Stimulated activated CD4-positive, alpha-beta T cell treated with anti-CD3 and anti-CD28 coated beads, Interleukin-1b, Interleukin-23, amount 100 ng/mL, for 4 hours (primary cell): Measurements from ENCODE around the gene TJAP1.
"Not testable (repeated sequence)": the region's sequence is repeated elsewhere in the genome, so short reads cannot be mapped to it uniquely, and the experiment has no call there.

ENCODE experiments used
- DNase-seq, 2 donors: peaks; one replicate each; pipeline ENCODE4 v3.0.0-alpha.2; 2020; ENCODE audit warnings: low read depth in 2 of 2

Gene TJAP1

DNA sequence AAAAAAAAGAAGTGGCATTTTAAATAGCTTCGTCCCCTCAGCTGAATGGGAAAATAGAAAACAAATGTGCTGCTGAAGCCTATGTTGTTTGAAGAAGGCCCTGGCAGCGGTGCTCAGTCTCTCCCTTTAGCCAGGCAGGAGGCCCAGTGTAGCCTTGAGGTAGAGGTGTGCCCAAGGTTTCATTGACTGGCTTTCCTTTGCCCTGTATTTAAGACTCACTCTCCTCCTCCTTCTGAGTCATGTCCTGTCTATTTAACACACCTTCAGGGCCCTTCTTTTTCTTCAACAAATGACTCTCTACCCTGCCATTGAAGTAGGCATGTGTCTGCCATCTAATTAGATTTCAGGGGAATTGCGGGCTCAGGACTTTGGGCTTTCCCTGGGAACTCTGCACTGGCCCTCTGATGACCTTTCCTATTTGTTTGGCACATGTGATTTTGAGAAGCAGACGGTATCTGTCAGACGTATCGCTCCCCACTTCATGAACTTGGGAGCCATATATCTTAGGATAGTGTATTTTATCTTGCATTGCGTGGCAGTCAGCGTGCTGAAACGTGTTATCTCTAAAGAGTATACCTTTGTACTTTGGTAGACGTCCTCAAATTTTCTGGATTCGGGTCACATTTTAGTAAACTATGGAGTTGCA is 4.3 kb downstream of the TJAP1 start:
- no peak for DNase-seq

DNA sequence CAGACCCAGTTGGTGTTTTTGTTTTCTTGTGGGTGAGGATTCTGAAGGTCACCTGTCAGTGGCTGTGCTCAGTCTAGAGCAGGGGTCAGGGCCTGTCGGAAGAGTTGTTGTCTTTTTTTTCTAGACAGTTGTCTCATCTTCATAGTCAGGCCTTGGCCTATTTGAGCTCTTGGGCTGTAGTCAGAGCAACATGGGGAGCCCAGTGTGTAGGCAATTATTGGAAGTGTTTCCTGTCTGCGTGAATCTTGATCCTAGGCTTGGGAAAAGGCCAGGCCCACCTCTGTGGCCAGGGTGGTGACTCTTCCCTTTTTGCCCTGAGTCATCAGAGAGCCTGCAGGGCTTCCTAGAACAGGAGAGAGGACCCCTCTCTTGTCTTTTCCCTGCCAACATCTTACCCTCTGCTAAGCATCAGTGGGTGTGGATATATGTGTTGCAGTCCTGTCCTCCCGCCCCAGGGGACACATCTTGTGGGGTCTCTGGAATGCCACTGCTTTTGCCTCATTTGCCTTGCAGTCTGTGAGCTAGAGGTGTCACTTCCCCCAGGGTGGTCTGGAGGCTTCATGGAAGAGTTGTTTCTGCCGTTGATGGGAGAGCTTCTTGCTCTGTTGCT is 11.4 kb downstream of the TJAP1 start:
- no peak for DNase-seq

DNA sequence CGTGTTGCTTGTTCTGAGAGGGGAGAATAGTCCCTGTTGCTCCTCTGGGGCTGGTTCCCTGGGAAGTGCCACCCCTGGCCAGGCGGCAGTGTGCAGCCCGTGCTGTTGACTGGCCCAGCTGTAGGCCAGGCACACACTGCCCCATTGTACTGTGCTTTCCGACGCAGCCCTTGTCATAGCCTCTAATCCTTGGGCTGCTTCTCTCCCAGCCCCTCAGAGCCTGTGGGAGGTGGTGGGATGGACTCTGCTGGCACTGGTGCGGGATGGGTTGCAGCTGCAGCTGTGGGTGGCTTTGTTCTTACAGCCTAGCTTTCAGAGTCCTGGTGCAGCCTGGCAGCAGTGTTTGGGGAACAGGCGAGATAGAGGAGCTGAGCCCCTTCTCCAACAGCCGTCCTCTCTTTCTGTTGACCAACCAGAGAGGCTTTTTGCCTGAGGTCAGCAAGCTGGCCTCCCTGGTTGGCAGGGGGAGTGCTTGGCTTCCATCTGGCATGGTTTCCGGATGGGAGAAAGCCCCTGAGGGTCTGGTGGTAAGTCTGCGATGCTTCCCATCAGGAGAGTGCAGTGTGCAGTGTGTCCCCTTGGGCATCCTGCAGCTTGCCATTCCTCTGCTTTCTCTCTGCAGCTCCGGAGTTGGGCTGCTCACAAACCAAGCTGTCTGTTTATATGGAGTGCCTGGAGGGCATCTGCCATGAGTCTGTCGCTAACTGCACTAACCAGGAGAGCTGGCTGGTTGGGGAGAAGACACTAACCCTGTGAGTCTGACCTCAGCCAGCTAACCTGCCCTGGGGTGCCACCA is 12.1 kb downstream of the TJAP1 start:
- DNase-seq: no peak

DNA sequence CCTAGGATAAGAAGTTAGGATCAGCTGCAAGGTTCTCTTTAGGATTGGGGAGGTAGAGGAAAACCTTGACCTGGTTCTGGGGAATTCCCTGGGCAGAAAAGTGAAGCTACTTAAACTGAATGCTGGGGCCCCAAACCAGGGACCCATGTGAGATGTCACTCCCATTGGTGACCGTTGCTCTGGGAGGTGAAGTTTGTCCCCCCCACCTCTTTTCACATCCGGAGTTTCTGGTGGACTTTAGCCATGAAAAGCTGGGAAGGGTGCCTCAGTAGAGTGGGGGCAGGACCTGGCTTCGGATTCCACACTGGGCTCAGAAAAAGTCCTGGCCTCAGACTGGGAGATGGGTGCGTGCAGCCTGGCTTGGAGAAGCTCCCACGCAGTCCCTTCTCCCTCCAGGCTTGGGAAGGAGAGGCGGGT is 13.2 kb downstream of the TJAP1 start:
- no peak for DNase-seq

DNA sequence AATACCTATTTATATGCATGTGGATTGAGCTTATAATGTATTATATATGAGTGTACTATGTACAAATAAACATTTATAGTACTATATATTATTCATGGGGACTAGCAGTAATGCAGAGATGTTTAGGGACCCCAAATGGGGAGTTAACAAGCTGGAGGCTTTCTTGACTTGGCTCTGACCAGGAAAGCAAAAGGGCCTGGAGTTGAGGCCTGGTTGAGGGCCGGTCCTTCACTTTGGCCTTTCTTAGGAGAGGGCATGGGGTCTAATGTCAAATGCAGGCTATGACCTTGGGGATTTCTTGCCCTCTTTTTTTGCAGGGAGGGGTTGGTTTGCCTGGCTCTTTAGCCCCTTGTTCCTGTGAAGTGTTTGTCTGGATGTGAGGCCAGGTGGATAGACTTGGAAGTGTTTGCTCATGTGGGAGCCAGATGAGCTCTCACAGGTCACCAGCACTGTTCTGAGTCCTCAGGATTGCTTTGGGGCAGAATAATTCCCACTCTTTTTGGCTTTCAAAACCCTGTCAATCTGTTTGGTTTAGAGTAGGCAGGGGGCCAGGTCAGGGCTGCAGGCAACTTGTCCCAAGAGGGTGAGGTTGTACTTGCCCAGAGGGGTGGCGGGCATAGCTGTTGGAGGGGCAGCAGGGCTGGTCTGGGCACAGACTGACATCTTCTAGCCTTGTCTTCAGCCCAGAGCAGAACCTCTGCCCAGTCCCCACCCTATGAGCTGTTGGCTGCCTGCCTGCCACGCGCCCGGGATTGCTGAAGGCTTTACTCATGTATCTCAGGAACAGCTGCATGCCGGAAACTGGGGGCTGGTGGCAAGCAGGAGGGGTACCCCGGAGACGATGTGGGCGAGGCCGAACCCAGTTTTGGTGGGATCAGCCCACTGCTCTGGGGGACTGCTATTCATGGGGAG is 14.6 kb downstream of the TJAP1 start:
- no peak for DNase-seq

DNA sequence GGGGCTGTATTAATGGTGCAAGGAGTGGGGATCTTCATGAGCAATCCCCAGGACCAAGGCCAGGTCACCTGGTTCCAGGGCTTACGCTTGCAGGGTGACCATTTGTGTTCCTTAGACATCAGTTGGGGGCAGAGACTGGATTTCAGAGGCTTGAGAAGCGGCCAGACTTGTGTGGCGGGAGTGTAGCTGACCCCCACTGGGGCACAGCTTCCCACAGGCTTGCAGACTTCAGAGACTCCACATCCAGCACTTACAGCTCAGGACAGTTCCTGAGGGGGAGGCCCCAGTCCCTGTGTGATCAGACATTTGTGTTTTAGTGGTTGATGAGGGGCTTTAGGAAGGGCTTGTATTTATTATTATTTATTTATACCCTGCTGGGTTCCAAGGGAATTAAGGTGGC is 15.3 kb downstream of the TJAP1 start:
- no peak for DNase-seq

DNA sequence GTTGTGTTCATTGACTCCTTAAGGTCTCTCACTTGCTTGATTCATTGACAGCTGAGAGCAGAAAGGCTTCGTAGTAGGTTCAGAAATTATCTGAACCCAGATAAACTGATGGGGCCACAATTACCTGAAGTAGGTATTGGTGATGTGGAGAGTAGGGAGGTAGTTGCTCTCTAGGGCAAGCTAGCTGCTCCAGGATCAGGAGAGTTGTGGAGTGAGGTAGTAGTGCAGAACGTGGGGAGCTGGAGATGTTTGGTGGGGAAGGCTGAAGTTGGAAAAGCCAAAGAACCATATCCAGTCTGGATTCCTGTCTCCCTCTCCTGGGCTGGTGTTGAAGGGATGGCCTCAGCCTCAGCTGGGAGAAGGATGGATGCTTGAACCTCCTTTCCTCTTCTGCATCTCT is 15.9 kb downstream of the TJAP1 start:
- DNase-seq: no peak

DNA sequence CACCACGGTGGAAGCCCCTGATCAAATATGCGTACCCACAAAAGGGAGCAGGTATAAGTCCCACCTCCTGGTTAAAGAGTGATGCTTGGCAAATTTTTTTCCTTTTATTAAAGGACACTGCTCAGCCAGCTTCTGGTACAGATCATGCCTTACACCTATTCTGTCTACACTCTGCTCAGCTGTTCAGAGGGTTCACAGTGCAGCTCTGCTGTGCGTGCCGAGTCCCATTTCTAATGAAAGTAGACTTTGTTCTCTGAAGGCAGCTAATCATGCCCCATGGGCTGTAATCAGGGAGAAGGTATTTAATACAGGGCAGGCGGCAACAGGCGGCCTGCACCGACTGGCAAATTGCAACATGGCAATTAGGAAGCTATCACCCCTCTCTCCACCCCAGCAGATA is 16.5 kb downstream of the TJAP1 start:
- no peak for DNase-seq

DNA sequence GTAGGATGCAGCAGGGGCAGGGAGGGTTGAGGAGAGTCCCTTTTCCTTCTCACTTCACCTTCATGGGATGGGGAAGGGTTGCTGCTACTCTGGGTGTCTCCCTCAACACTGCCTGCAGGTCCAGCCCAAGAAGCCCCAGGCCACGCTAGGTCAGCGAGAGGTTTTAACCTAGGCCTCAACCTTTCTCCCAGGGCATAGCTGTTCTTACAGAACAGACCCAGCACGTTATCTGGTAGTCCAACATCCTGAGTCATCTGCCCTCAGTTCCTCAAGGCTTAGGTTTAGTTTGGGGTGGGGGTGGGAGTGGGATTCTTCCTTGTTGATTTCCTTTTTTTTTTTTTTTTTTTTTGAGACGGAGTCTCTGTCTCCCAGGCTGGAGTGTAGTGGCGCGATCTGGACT is 17.0 kb downstream of the TJAP1 start:
- no peak for DNase-seq

DNA sequence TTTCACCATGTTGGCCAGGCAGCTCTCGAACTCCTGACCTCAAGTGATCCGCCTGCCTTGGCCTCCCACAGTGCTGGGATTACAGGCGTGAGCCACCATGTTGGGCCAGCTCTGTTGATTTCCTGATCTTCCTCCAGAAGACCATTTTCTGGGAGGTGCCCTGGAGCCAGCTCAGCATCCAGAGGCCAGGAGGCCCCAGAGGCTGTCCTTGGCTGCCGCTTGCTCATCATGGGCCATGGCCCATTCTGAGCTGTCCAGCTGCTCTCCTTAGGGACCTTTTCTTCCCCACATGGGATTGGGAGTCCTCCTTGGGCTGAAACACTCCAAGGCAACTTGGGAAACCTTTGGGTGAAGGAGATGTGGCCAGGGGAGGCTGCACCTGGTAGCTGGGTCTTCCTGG is 17.4 kb downstream of the TJAP1 start:
- DNase-seq: no peak

DNA sequence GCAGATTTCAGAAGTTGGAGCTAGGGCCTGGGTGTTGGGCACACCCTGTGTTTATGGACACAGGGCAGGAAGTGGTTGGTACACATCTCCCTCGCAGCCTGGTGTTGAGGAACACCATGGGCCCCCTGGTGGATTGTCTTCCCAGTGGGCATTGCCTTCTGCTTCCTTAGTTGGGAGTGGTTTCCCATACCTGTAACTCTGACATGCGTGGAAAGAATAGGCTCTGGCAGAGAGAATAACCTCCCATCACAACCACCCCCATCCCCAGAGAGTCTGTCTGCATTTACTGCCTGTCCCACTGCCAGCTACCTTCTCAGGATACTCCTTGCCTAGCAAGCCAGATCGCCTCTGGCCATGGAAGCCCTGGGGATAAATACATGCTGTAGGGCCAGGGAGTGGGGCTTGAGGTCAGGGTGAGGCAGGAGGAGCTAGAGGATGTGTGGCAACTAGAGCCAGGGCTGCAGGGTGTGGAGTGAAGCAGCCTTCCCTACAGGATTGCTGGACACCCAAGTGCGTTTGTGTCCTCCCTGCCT is 18.1 kb downstream of the TJAP1 start:
- DNase-seq: no peak

DNA sequence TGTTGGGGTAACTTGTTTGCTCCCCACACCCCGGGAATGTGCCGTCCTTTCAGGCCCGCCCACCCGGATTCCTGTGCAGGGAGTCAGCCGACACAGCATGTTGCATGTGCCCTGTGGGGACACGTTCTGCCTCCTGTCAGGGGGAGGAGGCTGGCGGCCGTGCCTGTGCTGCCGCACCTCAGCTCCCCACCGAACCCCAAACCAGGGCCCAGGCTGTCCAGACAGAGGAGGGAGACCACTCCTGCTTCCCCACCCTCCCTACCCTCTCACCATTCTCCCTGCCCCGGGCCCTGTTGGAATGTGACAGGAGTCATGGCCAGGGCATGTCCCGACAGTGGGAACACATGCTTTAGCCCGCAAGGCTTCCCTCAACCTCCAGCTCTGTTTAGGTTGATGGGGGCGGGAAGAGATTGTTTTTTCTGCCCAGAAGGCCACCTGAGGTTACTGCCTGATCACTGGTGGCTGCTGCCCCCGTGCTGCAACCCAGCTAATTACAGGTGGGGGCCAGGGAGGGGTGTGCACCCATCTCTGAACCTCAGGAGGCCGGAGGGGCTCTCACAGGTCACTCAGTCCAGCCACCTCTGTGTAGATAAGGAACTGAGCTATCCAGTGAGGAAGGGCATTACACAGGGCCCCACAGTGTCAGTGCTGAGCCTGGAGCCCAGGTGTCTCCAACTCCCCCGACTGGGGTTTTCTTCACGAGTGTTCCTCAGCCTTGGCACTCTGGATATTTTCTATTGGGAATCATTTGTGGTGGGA is 19.2 kb downstream of the TJAP1 start:
- no peak for DNase-seq

DNA sequence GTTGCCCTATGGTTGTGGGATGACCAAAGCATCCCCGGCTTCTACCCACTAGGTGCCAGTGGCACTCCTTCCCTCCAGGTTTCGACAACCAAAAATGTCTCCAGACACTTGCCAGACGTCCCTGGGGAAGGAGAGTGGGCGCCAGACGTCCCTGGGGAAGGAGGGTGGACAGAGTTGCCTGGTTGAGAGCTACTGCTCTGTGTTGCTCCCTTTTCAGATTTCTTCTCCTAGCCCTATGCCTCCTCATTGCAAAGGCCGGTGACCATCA is 19.7 kb downstream of the TJAP1 start:
- no peak for DNase-seq

DNA sequence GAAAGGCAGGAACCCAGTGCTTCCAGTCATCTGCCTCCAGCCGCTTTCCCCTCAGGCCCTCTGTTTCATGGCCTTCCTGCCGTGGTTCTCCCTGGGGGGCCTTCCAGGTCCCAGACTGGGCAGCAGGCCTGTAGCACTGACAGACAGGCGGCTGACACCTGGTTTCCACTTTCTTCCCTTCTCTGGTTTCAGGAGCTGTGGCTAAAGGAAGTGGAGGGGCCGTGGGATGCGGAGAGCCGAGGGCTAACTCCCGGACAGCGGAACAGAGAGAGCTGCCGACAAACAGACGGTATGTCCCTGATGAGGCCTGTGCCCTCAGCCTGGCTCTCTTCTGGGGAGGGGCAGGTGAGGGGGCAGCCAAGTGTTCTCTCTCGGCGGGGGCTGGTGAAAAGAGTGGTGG is 20.3 kb downstream of the TJAP1 start:
- no peak for DNase-seq

DNA sequence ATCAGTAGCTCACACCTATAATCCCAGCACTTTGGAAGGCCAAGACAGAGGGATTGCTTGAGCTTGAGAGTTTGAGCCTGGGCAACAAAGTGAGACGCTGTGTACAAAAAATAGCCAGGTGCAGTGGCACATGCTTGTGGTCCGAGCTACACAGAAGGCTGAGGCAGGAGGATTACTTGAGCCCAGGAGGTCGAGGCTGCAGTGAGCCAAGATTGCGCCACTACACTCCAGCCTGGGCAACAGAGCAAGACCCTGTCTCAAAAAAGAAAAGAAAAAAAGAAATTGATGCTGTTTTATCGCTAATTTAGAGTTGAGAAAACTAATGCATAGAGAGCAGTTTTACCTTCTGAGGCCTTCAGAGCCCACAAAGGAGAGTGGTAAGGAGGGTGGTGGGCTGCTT is 20.9 kb downstream of the TJAP1 start:
- not testable (repeated sequence) for DNase-seq

DNA sequence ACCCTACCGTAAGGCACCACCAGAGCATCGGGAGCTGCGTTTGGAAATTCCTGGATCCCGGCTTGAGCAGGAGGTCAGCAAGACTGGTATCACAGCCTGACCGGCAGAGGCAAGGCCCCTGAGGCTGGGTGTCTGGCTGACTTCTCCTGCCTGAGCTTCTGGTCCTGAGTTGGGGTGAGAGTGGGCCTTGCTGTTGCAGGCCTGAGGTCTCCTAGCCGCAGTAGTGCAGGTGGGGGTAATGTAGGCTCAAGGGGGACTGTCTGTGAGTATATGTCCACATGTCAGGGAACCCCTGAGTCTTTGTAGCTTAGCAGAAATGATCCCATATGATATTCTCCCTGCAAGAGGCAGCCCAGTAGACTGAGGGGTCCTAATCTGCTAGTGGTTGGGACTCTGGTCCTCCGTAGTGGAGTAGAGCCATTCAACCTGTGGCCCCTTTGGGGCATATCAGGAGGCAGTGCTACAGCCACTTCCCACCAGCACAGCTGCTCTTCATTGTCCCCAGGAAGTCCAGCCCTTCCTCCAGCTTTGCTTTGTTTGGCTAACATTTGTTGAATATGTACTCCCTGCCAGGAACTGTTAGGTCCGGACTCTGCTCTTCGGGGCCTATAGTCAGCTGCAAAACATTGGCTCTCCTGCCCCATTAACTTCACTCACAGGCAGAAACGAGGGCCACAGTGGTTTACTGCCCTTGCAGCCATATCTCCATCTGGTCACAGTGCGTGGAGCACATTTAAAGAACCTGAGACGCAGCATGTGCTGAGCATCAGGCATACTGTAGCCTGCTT is 21.9 kb downstream of the TJAP1 start:
- no peak for DNase-seq

DNA sequence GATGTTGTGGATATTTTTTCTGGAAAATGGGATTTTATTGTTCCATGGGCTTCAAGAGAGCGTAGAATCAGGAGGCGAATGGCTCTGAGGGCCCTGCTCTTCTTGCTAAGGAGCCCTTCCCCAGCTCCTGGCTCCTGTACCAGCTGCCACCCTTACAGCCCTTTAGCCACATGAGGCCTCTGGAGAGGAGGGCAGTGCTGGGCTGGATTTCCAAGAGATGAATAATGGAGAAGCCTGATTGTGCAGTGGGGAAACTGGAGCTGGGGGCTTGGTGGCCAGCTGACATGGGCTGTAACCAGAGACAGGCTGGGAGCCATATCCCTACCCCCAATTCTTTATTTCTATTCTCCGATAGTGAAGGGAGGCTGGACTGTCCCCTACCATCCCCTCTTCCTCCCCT is 23.6 kb downstream of the TJAP1 start:
- DNase-seq: no peak

DNA sequence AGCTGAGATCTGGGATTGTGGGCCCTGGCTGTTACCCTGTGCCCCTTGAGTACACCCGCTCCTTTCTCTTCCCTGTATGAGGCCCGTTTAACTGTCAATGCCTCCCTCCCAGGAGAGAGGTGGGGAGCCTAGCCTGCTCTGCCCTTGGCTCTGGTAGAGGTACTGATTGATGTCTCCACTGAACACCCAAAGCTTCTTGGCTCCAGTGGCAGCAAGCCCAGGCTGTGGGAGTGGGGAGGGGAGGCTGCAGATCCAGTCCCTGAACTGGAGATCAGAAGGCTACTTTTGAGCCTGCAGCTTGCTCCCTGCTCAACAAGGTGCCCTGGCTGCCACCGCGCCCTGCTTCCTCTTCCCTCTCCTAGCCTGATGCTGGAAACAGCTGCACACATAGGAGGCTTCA is 25.3 kb downstream of the TJAP1 start:
- DNase-seq: no peak

DNA sequence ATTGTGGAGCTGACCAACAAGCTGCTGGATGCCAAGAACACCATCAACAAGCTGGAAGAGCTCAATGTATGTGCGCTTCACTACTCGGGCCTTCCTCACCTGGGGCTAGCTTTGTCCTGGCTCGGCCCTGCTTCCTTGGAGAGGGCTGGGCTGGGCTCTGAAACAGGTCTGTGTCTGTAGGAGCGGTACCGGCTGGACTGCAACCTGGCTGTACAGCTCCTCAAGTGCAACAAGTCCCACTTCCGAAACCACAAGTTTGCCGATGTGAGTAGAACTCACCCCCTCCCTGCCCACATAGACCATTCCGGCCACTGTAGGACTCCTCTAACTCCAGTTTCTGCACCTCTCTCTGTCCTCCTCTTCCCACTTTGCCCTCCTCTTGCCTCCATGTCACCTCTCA is 26.1 kb downstream of the TJAP1 start:
- DNase-seq: no peak

DNA sequence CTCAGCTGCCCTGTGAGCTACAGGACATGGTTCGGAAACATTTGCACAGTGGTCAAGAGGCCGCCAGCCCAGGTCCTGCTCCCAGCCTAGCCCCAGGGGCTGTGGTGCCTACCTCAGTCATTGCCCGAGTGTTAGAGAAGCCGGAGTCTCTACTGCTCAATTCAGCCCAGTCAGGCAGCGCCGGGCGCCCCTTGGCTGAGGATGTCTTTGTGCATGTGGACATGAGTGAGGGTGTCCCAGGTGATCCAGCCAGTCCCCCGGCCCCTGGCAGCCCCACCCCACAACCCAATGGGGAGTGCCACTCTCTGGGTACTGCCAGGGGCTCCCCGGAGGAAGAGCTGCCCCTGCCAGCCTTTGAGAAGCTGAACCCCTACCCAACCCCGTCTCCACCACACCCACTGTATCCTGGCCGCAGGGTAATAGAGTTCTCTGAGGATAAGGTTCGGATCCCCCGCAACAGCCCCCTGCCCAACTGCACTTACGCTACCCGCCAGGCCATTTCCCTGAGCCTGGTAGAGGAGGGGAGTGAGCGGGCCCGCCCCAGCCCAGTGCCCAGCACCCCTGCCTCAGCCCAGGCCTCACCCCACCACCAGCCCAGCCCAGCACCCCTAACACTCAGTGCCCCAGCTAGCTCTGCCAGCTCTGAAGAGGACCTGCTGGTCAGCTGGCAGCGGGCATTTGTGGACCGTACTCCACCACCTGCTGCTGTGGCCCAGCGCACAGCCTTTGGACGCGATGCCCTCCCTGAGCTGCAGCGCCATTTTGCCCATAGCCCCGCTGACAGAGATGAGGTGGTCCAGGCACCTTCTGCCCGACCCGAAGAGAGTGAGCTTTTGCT is 27.6 kb downstream of the TJAP1 start:
- DNase-seq: no peak
